Lower leg skin (tissue), 3 donors: ENCODE measurements around the gene SNX30.

Source experiments
- CTCF ChIP-seq, 3 donors: fragments of 450-650 bp; IDR thresholded peaks; one replicate each; pipeline ENCODE4 v1.5.1; 2016; ENCODE audit warnings: antibody characterized with exemption in 3 of 3, mild to moderate bottlenecking in 3 of 3, moderate library complexity in 2 of 3
- POLR2A ChIP-seq, 2 donors: fragments of 450-650 bp; IDR thresholded peaks; one replicate each; pipeline ENCODE4 v1.6.1; 2016 to 2017; ENCODE audit warnings: antibody characterized with exemption in 2 of 2, mild to moderate bottlenecking in 1 of 2, moderate library complexity in 1 of 2

- TF ChIP-seq POLR2A (IDR thresholded peaks at IDR 0.05) (no peak), CTCF (IDR thresholded peaks at IDR 0.05) (no peak)
Measured at GRCh38 chr9:112728401-112728800, 22.2 kb upstream of the SNX30 start.
